ENCODE data around the gene FAM219A.

The FAM219A gene

GRCh38 chr9:34376596-34377403 is 81.6 kb downstream of the FAM219A start, which contains the start of gene MYORG (continued):
- TF ChIP-seq ZNF280C (tag by site-specific recombination; IDR thresholded peaks at IDR 0.05) (no peak), ZNF140 (tag by site-specific recombination; IDR thresholded peaks at IDR 0.05) (no peak), ZNF214 (tag by site-specific recombination; IDR thresholded peaks at IDR 0.05; ENCODE audit: borderline replicate concordance) (no peak), SCRT1 (tag by site-specific recombination; IDR thresholded peaks at IDR 0.05; ENCODE audit: borderline replicate concordance) (no peak), ZNF324 (tag by site-specific recombination; IDR thresholded peaks at IDR 0.05) (peak; percentile 54; the same call in 1 of the 2 replicates), ZNF157 (tag by site-specific recombination; IDR thresholded peaks at IDR 0.05) (no peak), ZNF10 (tag by site-specific recombination; IDR thresholded peaks at IDR 0.05) (no peak), ZNF701 (tag by site-specific recombination; IDR thresholded peaks at IDR 0.05) (no peak), MEIS1 (CRISPR knock-in tag; IDR thresholded peaks at IDR 0.05; ENCODE audit: borderline replicate concordance) (no peak), ZNF473 (tag by site-specific recombination; IDR thresholded peaks at IDR 0.05) (no peak), KLF7 (tag by site-specific recombination; IDR thresholded peaks at IDR 0.05; ENCODE audit: borderline replicate concordance) (peak; percentile 78), ZNF558 (tag by site-specific recombination; IDR thresholded peaks at IDR 0.05) (no peak), SETDB1 (IDR thresholded peaks at IDR 0.05; ENCODE audit: insufficient read length, low read length) (no peak), HOXC10 (CRISPR knock-in tag; IDR thresholded peaks at IDR 0.05) (no peak), ZNF302 (tag by site-specific recombination; IDR thresholded peaks at IDR 0.05; ENCODE audit: low read depth) (no peak), ZNF514 (tag by site-specific recombination; IDR thresholded peaks at IDR 0.05) (no peak), ZNF211 (tag by site-specific recombination; IDR thresholded peaks at IDR 0.05; ENCODE audit: low read depth) (no peak), ZXDB (tag by site-specific recombination; IDR thresholded peaks at IDR 0.05) (peak; percentile 86), ZNF677 (tag by site-specific recombination; IDR thresholded peaks at IDR 0.05) (no peak), ZFP3 (tag by site-specific recombination; IDR thresholded peaks at IDR 0.05; ENCODE audit: low read depth) (no peak), ZNF843 (tag by site-specific recombination; IDR thresholded peaks at IDR 0.05) (no peak), ZNF521 (tag by site-specific recombination; IDR thresholded peaks at IDR 0.05) (no peak), ZNF184 (tag by site-specific recombination; IDR thresholded peaks at IDR 0.05) (no peak), ZIC2 (tag by site-specific recombination; IDR thresholded peaks at IDR 0.05) (peak; percentile 54), SP3 (tag by site-specific recombination; IDR thresholded peaks at IDR 0.05) (peak; percentile 99), ZNF664 (tag by site-specific recombination; IDR thresholded peaks at IDR 0.05) (no peak), ZNF777 (tag by site-specific recombination; IDR thresholded peaks at IDR 0.05; ENCODE audit: borderline replicate concordance) (no peak; the same call in 1 of the 2 replicates), CTCF (tag by site-specific recombination; IDR thresholded peaks at IDR 0.05) (no peak), ZNF548 (tag by site-specific recombination; IDR thresholded peaks at IDR 0.05) (no peak)
- TF ChIP-seq, protein P1, sequence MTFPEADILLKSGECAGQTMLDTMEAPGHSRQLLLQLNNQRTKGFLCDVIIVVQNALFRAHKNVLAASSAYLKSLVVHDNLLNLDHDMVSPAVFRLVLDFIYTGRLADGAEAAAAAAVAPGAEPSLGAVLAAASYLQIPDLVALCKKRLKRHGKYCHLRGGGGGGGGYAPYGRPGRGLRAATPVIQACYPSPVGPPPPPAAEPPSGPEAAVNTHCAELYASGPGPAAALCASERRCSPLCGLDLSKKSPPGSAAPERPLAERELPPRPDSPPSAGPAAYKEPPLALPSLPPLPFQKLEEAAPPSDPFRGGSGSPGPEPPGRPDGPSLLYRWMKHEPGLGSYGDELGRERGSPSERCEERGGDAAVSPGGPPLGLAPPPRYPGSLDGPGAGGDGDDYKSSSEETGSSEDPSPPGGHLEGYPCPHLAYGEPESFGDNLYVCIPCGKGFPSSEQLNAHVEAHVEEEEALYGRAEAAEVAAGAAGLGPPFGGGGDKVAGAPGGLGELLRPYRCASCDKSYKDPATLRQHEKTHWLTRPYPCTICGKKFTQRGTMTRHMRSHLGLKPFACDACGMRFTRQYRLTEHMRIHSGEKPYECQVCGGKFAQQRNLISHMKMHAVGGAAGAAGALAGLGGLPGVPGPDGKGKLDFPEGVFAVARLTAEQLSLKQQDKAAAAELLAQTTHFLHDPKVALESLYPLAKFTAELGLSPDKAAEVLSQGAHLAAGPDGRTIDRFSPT (tag by site-specific recombination; IDR thresholded peaks at IDR 0.05): peak; percentile 67
- TF ChIP-seq, protein P2, sequence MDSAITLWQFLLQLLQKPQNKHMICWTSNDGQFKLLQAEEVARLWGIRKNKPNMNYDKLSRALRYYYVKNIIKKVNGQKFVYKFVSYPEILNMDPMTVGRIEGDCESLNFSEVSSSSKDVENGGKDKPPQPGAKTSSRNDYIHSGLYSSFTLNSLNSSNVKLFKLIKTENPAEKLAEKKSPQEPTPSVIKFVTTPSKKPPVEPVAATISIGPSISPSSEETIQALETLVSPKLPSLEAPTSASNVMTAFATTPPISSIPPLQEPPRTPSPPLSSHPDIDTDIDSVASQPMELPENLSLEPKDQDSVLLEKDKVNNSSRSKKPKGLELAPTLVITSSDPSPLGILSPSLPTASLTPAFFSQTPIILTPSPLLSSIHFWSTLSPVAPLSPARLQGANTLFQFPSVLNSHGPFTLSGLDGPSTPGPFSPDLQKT (IDR thresholded peaks at IDR 0.05; ENCODE audit: borderline replicate concordance, low read depth, low read length): no peak
- TF ChIP-seq, protein P3, sequence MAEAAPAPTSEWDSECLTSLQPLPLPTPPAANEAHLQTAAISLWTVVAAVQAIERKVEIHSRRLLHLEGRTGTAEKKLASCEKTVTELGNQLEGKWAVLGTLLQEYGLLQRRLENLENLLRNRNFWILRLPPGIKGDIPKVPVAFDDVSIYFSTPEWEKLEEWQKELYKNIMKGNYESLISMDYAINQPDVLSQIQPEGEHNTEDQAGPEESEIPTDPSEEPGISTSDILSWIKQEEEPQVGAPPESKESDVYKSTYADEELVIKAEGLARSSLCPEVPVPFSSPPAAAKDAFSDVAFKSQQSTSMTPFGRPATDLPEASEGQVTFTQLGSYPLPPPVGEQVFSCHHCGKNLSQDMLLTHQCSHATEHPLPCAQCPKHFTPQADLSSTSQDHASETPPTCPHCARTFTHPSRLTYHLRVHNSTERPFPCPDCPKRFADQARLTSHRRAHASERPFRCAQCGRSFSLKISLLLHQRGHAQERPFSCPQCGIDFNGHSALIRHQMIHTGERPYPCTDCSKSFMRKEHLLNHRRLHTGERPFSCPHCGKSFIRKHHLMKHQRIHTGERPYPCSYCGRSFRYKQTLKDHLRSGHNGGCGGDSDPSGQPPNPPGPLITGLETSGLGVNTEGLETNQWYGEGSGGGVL (tag by site-specific recombination; IDR thresholded peaks at IDR 0.05): no peak

Measured in HEK293 (cell line).